ENCODE results near the gene PTDSS2.
"Not testable (repeated sequence)": the region's sequence is repeated elsewhere in the genome, so short reads cannot be mapped to it uniquely, and the experiment has no call there.

The PTDSS2 gene

GRCh38 chr11:468493-468892 lies 18.4 kb downstream of the PTDSS2 start:
- Histone ChIP-seq H3K9ac (no peak overlapping the region), H3K27ac (no peak overlapping the region), H3K36me3 (ENCODE audit: insufficient read depth) (no peaks in the 10 kb centered on the region), H4K20me1 (ENCODE audit: insufficient read depth) (no peaks in the 10 kb centered on the region), H2AFZ (ENCODE audit: low read depth) (no peak overlapping the region), H3K4me1 (ENCODE audit: low read depth, poor library complexity, severe bottlenecking) (no peaks in the 10 kb centered on the region), H3K27me3 (ENCODE audit: insufficient read depth, low read depth) (no peaks in the 10 kb centered on the region), H3K4me2 (no peak overlapping the region), H3K4me3 (IDR thresholded peaks at IDR 0.05; ENCODE audit: insufficient read depth, low read depth, low read length) (no peak overlapping the region), H3K79me2 (ENCODE audit: insufficient read depth, low read depth) (no peaks in the 10 kb centered on the region)
- TF ChIP-seq CTCF (conservative IDR thresholded peaks at IDR 0.05; ENCODE audit: low read depth, low read length) = no peak

GRCh38 chr11:469026-469683 lies 19.1 kb downstream of the PTDSS2 start:
- H3K4me3 ChIP-seq (IDR thresholded peaks at IDR 0.05; ENCODE audit: insufficient read depth, low read depth, low read length); H4K20me1 ChIP-seq (ENCODE audit: insufficient read depth); H3K9ac ChIP-seq; H3K79me2 ChIP-seq (ENCODE audit: insufficient read depth, low read depth); H2AFZ ChIP-seq (ENCODE audit: low read depth); H3K36me3 ChIP-seq (ENCODE audit: insufficient read depth); H3K4me1 ChIP-seq (ENCODE audit: low read depth, poor library complexity, severe bottlenecking); H3K27ac ChIP-seq; H3K27me3 ChIP-seq (ENCODE audit: insufficient read depth, low read depth); H3K4me2 ChIP-seq: not testable (repeated sequence)

GRCh38 chr11:469684-470560 lies 19.8 kb downstream of the PTDSS2 start:
- Histone ChIP-seq H3K4me2 (no peak overlapping the region), H3K27me3 (ENCODE audit: insufficient read depth, low read depth) (no peaks in the 10 kb centered on the region), H3K4me3 (IDR thresholded peaks at IDR 0.05; ENCODE audit: insufficient read depth, low read depth, low read length) (no peak overlapping the region), H2AFZ (ENCODE audit: low read depth) (no peak overlapping the region), H4K20me1 (ENCODE audit: insufficient read depth) (no peaks in the 10 kb centered on the region), H3K9ac (no peak overlapping the region), H3K36me3 (ENCODE audit: insufficient read depth) (no peaks in the 10 kb centered on the region), H3K27ac (no peak overlapping the region), H3K79me2 (ENCODE audit: insufficient read depth, low read depth) (no peaks in the 10 kb centered on the region), H3K4me1 (ENCODE audit: low read depth, poor library complexity, severe bottlenecking) (no peaks in the 10 kb centered on the region)
- no peak for TF ChIP-seq CTCF (conservative IDR thresholded peaks at IDR 0.05; ENCODE audit: low read depth, low read length)

GRCh38 chr11:471468-472145 lies 21.5 kb downstream of the PTDSS2 start:
- H3K27me3 ChIP-seq (ENCODE audit: insufficient read depth, low read depth) = no peaks in the 10 kb centered on the region
- TF ChIP-seq CTCF (conservative IDR thresholded peaks at IDR 0.05; ENCODE audit: low read depth, low read length) = no peak
- no peaks in the 10 kb centered on the region for H3K4me1 ChIP-seq (ENCODE audit: low read depth, poor library complexity, severe bottlenecking)
- no peak overlapping the region for H2AFZ ChIP-seq (ENCODE audit: low read depth)
- no peaks in the 10 kb centered on the region for H4K20me1 ChIP-seq (ENCODE audit: insufficient read depth)
- no peaks in the 10 kb centered on the region for H3K79me2 ChIP-seq (ENCODE audit: insufficient read depth, low read depth)
- no peak overlapping the region for H3K27ac ChIP-seq
- H3K9ac ChIP-seq = no peak overlapping the region
- no peaks in the 10 kb centered on the region for H3K36me3 ChIP-seq (ENCODE audit: insufficient read depth)
- no peak overlapping the region for H3K4me2 ChIP-seq
- H3K4me3 ChIP-seq (IDR thresholded peaks at IDR 0.05; ENCODE audit: insufficient read depth, low read depth, low read length) = no peak overlapping the region
